B cell (primary cell): ENCODE results near the gene MPPED2. TPM values are rescaled to one million over a fixed set of nuclear protein-coding genes. Genes with fewer than 3 reads are reported as not detected.

Source experiments
- ATAC-seq: fragments of 200-7000 bp; cut with Tn5 transposase; one replicate; pipeline ENCODE4 v1.10.0; 2021; ENCODE audit warnings: low read depth, mild to moderate bottlenecking, moderate number of reproducible peaks, moderate library complexity
- CTCF ChIA-PET: fragments of 350-600 bp; sonication (Branson Sonifier 250); formaldehyde crosslinking; loops from one replicate; lab custom pipeline; 2021; ENCODE audit warnings: antibody characterized with exemption, inconsistent platforms; lab: Charles Lee
- POLR2A ChIA-PET: fragments of 350-600 bp; sonication (Branson Sonifier 250); formaldehyde crosslinking; loops from one replicate; lab custom pipeline; 2021; ENCODE audit warnings: antibody characterized with exemption; lab: Charles Lee
- DNase-seq: peaks from one replicate; pipeline ENCODE4 v3.0.0; 2013
- H2AFZ ChIP-seq: 2 replicates; pipeline ENCODE4 v1.6.1; 2012; ENCODE audit warnings: mild to moderate bottlenecking, low read depth, low read length; ENCODE audit not compliant: insufficient read depth, poor library complexity, severe bottlenecking
- H3K27ac ChIP-seq, 2 donors: 1 replicate in 1 of 2; 2 replicates in 1 of 2; pipeline ENCODE4 v1.5.1; 2012 to 2013; ENCODE audit warnings: low read length in 2 of 2, mild to moderate bottlenecking in 2 of 2, moderate library complexity in 1 of 2
- H3K27me3 ChIP-seq, 4 experiments: fragments of 200-600 bp in 1 of 4; sonication (generic) in 1 of 4; replicated peaks in 1 of 4; 1 replicate in 2 of 4; 2 replicates in 2 of 4; pipeline versions ENCODE4 v1.6.1 to v1.7.0; 2013 to 2016; ENCODE audit warnings: low read length in 3 of 4, mild to moderate bottlenecking in 2 of 4, mixed read lengths in 1 of 4, moderate library complexity in 1 of 4; ENCODE audit not compliant: insufficient read depth in 4 of 4, control insufficient read depth in 3 of 4; ENCODE audit errors: control extremely low read depth in 1 of 4
- H3K36me3 ChIP-seq, 2 experiments: replicated peaks in 1 of 2; 1 replicate in 1 of 2; 2 replicates in 1 of 2; pipeline versions ENCODE4 v1.6.1 to v1.7.1; 2013; ENCODE audit warnings: low read length in 1 of 2; ENCODE audit not compliant: insufficient read depth in 2 of 2, control insufficient read depth in 1 of 2; ENCODE audit errors: control extremely low read depth in 1 of 2, extremely low read depth in 1 of 2
- H3K4me1 ChIP-seq, 2 donors: fragments of 200-600 bp in 1 of 2; sonication (generic) in 1 of 2; 1 replicate in 1 of 2; 2 replicates in 1 of 2; pipeline versions ENCODE4 v1.5.1 to v1.6.1; 2013 to 2017; ENCODE audit warnings: low read length in 2 of 2; ENCODE audit not compliant: control insufficient read depth in 2 of 2, insufficient read depth in 2 of 2
- H3K4me2 ChIP-seq: replicated peaks from 2 replicates; pipeline ENCODE3; 2012; ENCODE audit warnings: mild to moderate bottlenecking, low read depth, low read length; ENCODE audit not compliant: poor library complexity, severe bottlenecking
- H3K4me3 ChIP-seq, 5 experiments: fragments of 200-600 bp in 1 of 5; sonication (generic) in 1 of 5; 1 replicate in 3 of 5; 2 replicates in 2 of 5; pipeline versions ENCODE4 v1.5.1 to v1.7.0; 2011 to 2016; ENCODE audit warnings: low read length in 4 of 5, mild to moderate bottlenecking in 4 of 5, low read depth in 2 of 5, control low read depth in 1 of 5, moderate library complexity in 1 of 5; ENCODE audit not compliant: insufficient read depth in 1 of 5; ENCODE audit errors: control extremely low read depth in 1 of 5, extremely low read depth in 1 of 5
- H3K79me2 ChIP-seq: fragments of 200-600 bp; sonication (generic); one replicate; pipeline ENCODE4 v1.6.0; 2016; ENCODE audit warnings: low read length; ENCODE audit not compliant: control insufficient read depth, insufficient read depth
- H3K9ac ChIP-seq: fragments of 200-600 bp; sonication (generic); 2 replicates; pipeline ENCODE4 v1.6.1; 2017; ENCODE audit warnings: mild to moderate bottlenecking, low read length, moderate library complexity
- H3K9me3 ChIP-seq, 3 donors: one replicate each; pipeline versions ENCODE4 v1.6.1 to v1.7.1; 2013; ENCODE audit warnings: low read length in 2 of 3; ENCODE audit not compliant: control insufficient read depth in 2 of 3, insufficient read depth in 1 of 3; ENCODE audit errors: control extremely low read depth in 1 of 3
- H4K20me1 ChIP-seq: 2 replicates; pipeline ENCODE4 v1.6.0; 2012; ENCODE audit warnings: mild to moderate bottlenecking, low read length; ENCODE audit not compliant: insufficient read depth, control insufficient read depth, poor library complexity, severe bottlenecking
- H3K27ac Mint-ChIP-seq: one replicate; pipeline ENCODE4 v1.8.0; 2021; ENCODE audit warnings: mixed read lengths
- H3K27me3 Mint-ChIP-seq: one replicate; pipeline ENCODE4 v1.8.0; 2021; ENCODE audit warnings: mixed read lengths
- H3K4me1 Mint-ChIP-seq: one replicate; pipeline ENCODE4 v1.8.0; 2021; ENCODE audit warnings: mixed read lengths
- H3K4me3 Mint-ChIP-seq: one replicate; pipeline ENCODE4 v1.8.0; 2021; ENCODE audit warnings: mixed read lengths
- H3K9me3 Mint-ChIP-seq: one replicate; pipeline ENCODE4 v1.8.0; 2022; ENCODE audit warnings: mixed read lengths; ENCODE audit not compliant: insufficient read depth
- CTCF ChIP-seq: fragments of 200-600 bp; IDR thresholded peaks from one replicate; pipeline ENCODE4 v1.8.0; 2022; ENCODE audit warnings: antibody characterized with exemption, mild to moderate bottlenecking
- EZH2 ChIP-seq: IDR thresholded peaks from 2 replicates; pipeline ENCODE4 v1.6.1; 2012; ENCODE audit warnings: borderline replicate concordance, low read depth, mild to moderate bottlenecking, moderate library complexity, low read length; ENCODE audit not compliant: insufficient read depth, poor library complexity, severe bottlenecking
- WGBS: methylation state at CpG from one replicate; pipeline ENCODE4 v1.1.5; 2013; ENCODE audit warnings: missing lambda C conversion rate; ENCODE audit not compliant: insufficient coverage; 5-methylcytosine and 5-hydroxymethylcytosine counted together
- intact Hi-C: fragments of 100-400 bp; cut with micrococcal nuclease; formaldehyde crosslinking; loops from one replicate; pipeline ENCODE4 v1.10.0; 2022
- polyA plus RNA-seq: library from polyadenylated mRNA; depleted of rRNA; stranded (reverse); fragments of >200 nt; gene quantifications from 2 replicates; pipeline ENCODE4 v1.2.3, GENCODE V29; 2012
- total RNA-seq, 2 donors: library from RNA; stranded (reverse); fragments of 120-200 nt in 1 of 2; gene quantifications; 1 replicate in 1 of 2; 2 replicates in 1 of 2; pipeline versions ENCODE4 v1.2.3 to v1.2.4, GENCODE V29; 2013 to 2022

The MPPED2 gene
- total and polyA plus RNA-seq, 2 donors (not counting 1 experiment from before 2014, with no cell fraction given): 0.70 to 1.1 TPM

GRCh38 chr11:30489076-30489475 lies 97.1 kb downstream of the MPPED2 start:
- DNase-seq: no peak
- POLR2A ChIA-PET: no interaction called here
- no peaks in the 10 kb centered on the region for H4K20me1 ChIP-seq
- no peak for ATAC-seq
- H3K4me3 ChIP-seq: no peak overlapping the region
- Mint-ChIP-seq H3K4me3 (no peak overlapping the region), H3K27ac (no peak overlapping the region), H3K9me3 (no peaks in the 10 kb centered on the region), H3K27me3 (peaks cover 4% of the 10 kb centered on the region), H3K4me1 (no peaks in the 10 kb centered on the region)
- intact Hi-C loops: no loop called here
- TF ChIP-seq EZH2 (no peak), CTCF (no peak)
- no peaks in the 10 kb centered on the region for H3K36me3 ChIP-seq
- no peaks in the 10 kb centered on the region for H3K79me2 ChIP-seq
- no peak overlapping the region for H3K4me2 ChIP-seq
- H3K9ac ChIP-seq: no peak overlapping the region
- peaks cover 0 to 1% (median 0%) of the 10 kb centered on the region in 3 donors for H3K9me3 ChIP-seq
- no peak overlapping the region for H2AFZ ChIP-seq
- H3K4me1 ChIP-seq: no peaks in the 10 kb centered on the region
- no CpG with 5 or more reads among the region's 1 CpG for WGBS
- H3K27ac ChIP-seq: no peak overlapping the region
- CTCF ChIA-PET: no interaction called here
- no peaks in the 10 kb centered on the region for H3K27me3 ChIP-seq

- Histone ChIP-seq H3K27ac (no peak overlapping the region), H3K9ac (no peak overlapping the region), H2AFZ (no peak overlapping the region), H4K20me1 (no peaks in the 10 kb centered on the region), H3K4me2 (no peak overlapping the region), H3K4me3 (no peak overlapping the region), H3K79me2 (no peaks in the 10 kb centered on the region), H3K27me3 (no peaks in the 10 kb centered on the region), H3K9me3 (peaks cover 0 to 1% (median 0%) of the 10 kb centered on the region in 3 donors), H3K36me3 (no peaks in the 10 kb centered on the region), H3K4me1 (no peaks in the 10 kb centered on the region)
- ATAC-seq (no peak), DNase-seq (no peak)
- WGBS: 70% methylated on average over 3 of the region's 8 CpGs
- peaks cover 4% of the 10 kb centered on the region for H3K27me3 Mint-ChIP-seq
- no peak overlapping the region for H3K27ac Mint-ChIP-seq
- H3K9me3 Mint-ChIP-seq: no peaks in the 10 kb centered on the region
- H3K4me1 Mint-ChIP-seq: no peaks in the 10 kb centered on the region
- intact Hi-C loops: no loop called here
- no peak overlapping the region for H3K4me3 Mint-ChIP-seq
- POLR2A ChIA-PET: no interaction called here
- CTCF ChIA-PET: no interaction called here
- TF ChIP-seq EZH2 (no peak), CTCF (no peak)
Observed at GRCh38 chr11:30488304-30488998, 97.7 kb downstream of the MPPED2 start.
